PC-3 (cell line): ENCODE results near the gene HNRNPF. TPM values are rescaled to one million over a fixed set of nuclear protein-coding genes. Genes with fewer than 3 reads are reported as not detected.

Experiments
- ATAC-seq: fragments of 200-7000 bp; cut with Tn5 transposase; 2 replicates; pipeline ENCODE4 v1.9.1; 2020; ENCODE audit warnings: mild to moderate bottlenecking, moderate library complexity
- BruUV-seq: library from RNA; stranded (reverse); fragments of 400-500 nt; replicated peaks from 2 replicates; lab custom pipeline; 2021; lab: Mats Ljungman, UMichigan
- CTCF ChIA-PET: fragments of 300-600 bp; sonication (Branson Sonifier 250); formaldehyde crosslinking; loops from one replicate; lab custom pipeline; 2022; ENCODE audit warnings: antibody characterized with exemption; lab: Charles Lee
- POLR2A ChIA-PET: fragments of 300-600 bp; sonication (Branson Sonifier 250); formaldehyde crosslinking; loops from one replicate; lab custom pipeline; 2022; ENCODE audit warnings: antibody characterized with exemption; ENCODE audit not compliant: unreplicated experiment; lab: Charles Lee
- DNase-seq: peaks from one replicate; pipeline ENCODE4 v3.0.0-alpha.2; 2015
- H2AFZ ChIP-seq: fragments of 300-600 bp; sonication (generic); 2 replicates; pipeline ENCODE4 v1.6.0; 2016; ENCODE audit warnings: antibody characterized with exemption, low read length
- H3F3A ChIP-seq: fragments of 300-600 bp; sonication (generic); one replicate; pipeline ENCODE4 v1.6.0; 2017; ENCODE audit warnings: antibody characterized with exemption, low read length, control low read depth, mild to moderate bottlenecking; ENCODE audit not compliant: unreplicated experiment
- H3K27ac ChIP-seq: fragments of 300-600 bp; sonication (generic); 2 replicates; pipeline ENCODE4 v1.5.1; 2016; ENCODE audit warnings: mild to moderate bottlenecking, low read length
- H3K27me3 ChIP-seq: fragments of 300-600 bp; sonication (generic); 2 replicates; pipeline ENCODE4 v1.6.1; 2016; ENCODE audit warnings: low read length, mixed read lengths
- H3K36me3 ChIP-seq: fragments of 300-600 bp; sonication (generic); 2 replicates; pipeline ENCODE4 v1.6.1; 2016; ENCODE audit warnings: low read depth, mixed run types, low read length, mixed read lengths
- H3K4me1 ChIP-seq: fragments of 300-600 bp; sonication (generic); 2 replicates; pipeline ENCODE4 v1.5.1; 2016; ENCODE audit warnings: low read length; ENCODE audit not compliant: insufficient read depth
- H3K4me2 ChIP-seq: fragments of 300-600 bp; sonication (generic); 2 replicates; pipeline ENCODE4 v1.6.0; 2016; ENCODE audit warnings: low read length
- H3K4me3 ChIP-seq: fragments of 300-600 bp; sonication (generic); 2 replicates; pipeline ENCODE4 v1.5.1; 2016; ENCODE audit warnings: mild to moderate bottlenecking, low read length, mixed read lengths
- H3K79me2 ChIP-seq: fragments of 300-600 bp; sonication (generic); 2 replicates; pipeline ENCODE4 v1.6.1; 2017; ENCODE audit warnings: low read length, mixed read lengths
- H3K9ac ChIP-seq: fragments of 300-600 bp; sonication (generic); 2 replicates; pipeline ENCODE4 v1.6.0; 2016; ENCODE audit warnings: mild to moderate bottlenecking, low read length
- H3K9me2 ChIP-seq: fragments of 300-600 bp; sonication (generic); replicated peaks from 2 replicates; pipeline ENCODE4 v1.6.1; 2016; ENCODE audit warnings: mixed run types, low read length, mixed read lengths
- H3K9me3 ChIP-seq: fragments of 300-600 bp; sonication (generic); 2 replicates; pipeline ENCODE4 v1.6.1; 2016; ENCODE audit warnings: low read length, mixed read lengths
- H4K20me1 ChIP-seq: fragments of 300-600 bp; sonication (generic); 2 replicates; pipeline ENCODE4 v1.6.1; 2016; ENCODE audit warnings: low read length, mixed read lengths
- EZH2 ChIP-seq: fragments of 300-600 bp; sonication (generic); IDR thresholded peaks from one replicate; pipeline ENCODE4 v1.6.1; 2017; ENCODE audit warnings: antibody characterized with exemption, mild to moderate bottlenecking, low read length; ENCODE audit not compliant: unreplicated experiment
- EZH2phosphoT487 ChIP-seq: fragments of 300-600 bp; sonication (generic); IDR thresholded peaks from 2 replicates; pipeline ENCODE4 v1.6.1; 2018; ENCODE audit warnings: mild to moderate bottlenecking, antibody characterized with exemption, low read length, borderline replicate concordance
- intact Hi-C: fragments of 100-400 bp; cut with micrococcal nuclease; formaldehyde crosslinking; loops from 2 replicates; pipeline ENCODE4 v1.9.0; 2023
- total RNA-seq: library from RNA; depleted of rRNA; stranded (reverse); fragments of >200 nt; gene quantifications from 2 replicates; pipeline ENCODE4 v1.2.3, GENCODE V29; 2014
- TF ChIP-seq, protein P1 (sequence below): fragments of 300-600 bp; sonication (generic); conservative IDR thresholded peaks from 2 replicates; pipeline ENCODE4 v1.5.1; 2017; ENCODE audit warnings: antibody characterized with exemption, low read depth, mild to moderate bottlenecking, low read length

The HNRNPF gene
- total RNA-seq, 1 experiment from 2014 or later: 421 TPM

DNA sequence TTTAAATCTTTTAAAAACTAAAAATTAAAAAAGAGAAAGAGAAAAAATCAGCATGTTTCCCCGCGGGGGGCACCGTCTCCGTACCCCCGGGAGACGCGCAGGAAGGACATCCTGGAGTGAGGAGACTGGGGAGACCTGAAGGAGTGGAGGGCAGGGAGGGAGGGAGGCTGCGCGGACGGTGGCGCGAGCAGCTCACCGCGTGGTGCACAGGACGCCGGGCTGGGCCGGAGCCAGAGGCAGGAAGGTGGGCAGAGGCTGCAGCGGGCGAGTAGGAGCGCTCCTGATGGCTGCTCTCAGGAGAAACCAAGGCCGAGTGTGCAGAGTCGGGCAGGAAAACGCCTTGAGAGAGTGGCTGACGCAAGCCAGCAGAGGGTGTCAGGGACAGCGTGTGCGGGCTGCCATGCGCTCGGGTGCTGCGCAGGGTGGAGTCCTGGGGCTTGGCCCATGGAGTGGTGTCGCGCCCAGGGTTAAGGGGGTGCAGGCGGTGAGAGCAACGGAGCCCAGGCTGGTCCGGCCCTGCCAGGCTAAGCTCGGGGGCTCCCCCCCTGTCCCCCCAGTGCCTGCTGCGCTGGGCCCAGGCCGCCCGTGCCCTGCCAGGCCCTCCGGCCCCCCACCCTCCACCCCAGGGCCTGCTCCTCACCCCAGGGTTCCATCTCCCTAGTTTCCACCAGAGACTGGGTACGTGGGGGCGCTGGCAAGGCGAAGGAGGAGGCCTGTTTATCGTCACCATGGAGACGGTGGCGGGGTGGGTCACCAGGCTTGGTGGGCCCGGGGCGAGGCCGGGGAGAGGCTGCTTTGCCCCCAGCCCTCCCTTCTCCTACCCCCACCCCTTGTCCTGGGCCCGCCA lies 66.5 kb downstream of the HNRNPF start:
- no peaks in the 10 kb centered on the region for H3K27me3 ChIP-seq
- no peaks in the 10 kb centered on the region for H3F3A ChIP-seq
- H3K36me3 ChIP-seq: no peaks in the 10 kb centered on the region
- ChIA-PET CTCF (no interaction called here), POLR2A (no interaction called here)
- TF ChIP-seq EZH2: no peak
- TF ChIP-seq EZH2phosphoT487: no peak
- TF ChIP-seq, protein P1, sequence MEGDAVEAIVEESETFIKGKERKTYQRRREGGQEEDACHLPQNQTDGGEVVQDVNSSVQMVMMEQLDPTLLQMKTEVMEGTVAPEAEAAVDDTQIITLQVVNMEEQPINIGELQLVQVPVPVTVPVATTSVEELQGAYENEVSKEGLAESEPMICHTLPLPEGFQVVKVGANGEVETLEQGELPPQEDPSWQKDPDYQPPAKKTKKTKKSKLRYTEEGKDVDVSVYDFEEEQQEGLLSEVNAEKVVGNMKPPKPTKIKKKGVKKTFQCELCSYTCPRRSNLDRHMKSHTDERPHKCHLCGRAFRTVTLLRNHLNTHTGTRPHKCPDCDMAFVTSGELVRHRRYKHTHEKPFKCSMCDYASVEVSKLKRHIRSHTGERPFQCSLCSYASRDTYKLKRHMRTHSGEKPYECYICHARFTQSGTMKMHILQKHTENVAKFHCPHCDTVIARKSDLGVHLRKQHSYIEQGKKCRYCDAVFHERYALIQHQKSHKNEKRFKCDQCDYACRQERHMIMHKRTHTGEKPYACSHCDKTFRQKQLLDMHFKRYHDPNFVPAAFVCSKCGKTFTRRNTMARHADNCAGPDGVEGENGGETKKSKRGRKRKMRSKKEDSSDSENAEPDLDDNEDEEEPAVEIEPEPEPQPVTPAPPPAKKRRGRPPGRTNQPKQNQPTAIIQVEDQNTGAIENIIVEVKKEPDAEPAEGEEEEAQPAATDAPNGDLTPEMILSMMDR: no peak
- no peak overlapping the region for H2AFZ ChIP-seq
- intact Hi-C loops: loop anchor here (10.0 kb wide), 1 partner anchor 118 kb away; no protein-coding TSS in a partner anchor
- H3K27ac ChIP-seq: no peak overlapping the region
- H3K9me3 ChIP-seq: no peaks in the 10 kb centered on the region
- peaks cover 18% of the 10 kb centered on the region; the same call in 1 of the 2 replicates for H3K4me1 ChIP-seq
- BruUV-seq: no TSS peak
- ATAC-seq (no peak), DNase-seq (no peak)
- no peaks in the 10 kb centered on the region for H3K79me2 ChIP-seq
- H3K4me2 ChIP-seq: no peak overlapping the region
- H3K9me2 ChIP-seq: no peaks in the 10 kb centered on the region
- no peaks in the 10 kb centered on the region for H4K20me1 ChIP-seq
- no peak overlapping the region for H3K9ac ChIP-seq
- H3K4me3 ChIP-seq: no peak overlapping the region

DNA sequence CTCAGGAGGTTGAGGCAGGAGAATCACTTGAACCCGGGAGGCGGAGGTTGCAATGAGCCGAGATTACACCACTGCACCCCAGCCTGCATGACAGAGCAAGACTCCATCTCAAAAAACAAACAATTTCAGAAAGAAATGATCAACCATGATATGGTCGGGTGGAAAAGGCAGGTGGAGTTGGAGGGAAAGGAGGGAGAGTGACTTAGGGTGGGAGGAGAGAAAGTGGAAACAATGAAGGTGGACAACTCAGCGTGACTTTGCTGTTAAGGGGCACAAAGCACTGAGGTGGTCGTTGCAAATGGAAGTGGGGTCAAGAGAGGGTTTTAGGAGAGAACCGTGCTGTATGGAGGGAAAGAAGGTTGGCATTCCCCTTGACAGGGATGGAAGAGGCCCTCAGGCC lies 67.5 kb downstream of the HNRNPF start:
- no peaks in the 10 kb centered on the region for H3K9me2 ChIP-seq
- DNase-seq (no peak), ATAC-seq (no peak)
- intact Hi-C loops: loop anchor here (10.0 kb wide), 1 partner anchor 117 kb away; no protein-coding TSS in a partner anchor
- no TSS peak for BruUV-seq
- no peaks in the 10 kb centered on the region for H3F3A ChIP-seq
- no peaks in the 10 kb centered on the region for H4K20me1 ChIP-seq
- H3K27ac ChIP-seq: no peak overlapping the region
- H3K9me3 ChIP-seq: no peaks in the 10 kb centered on the region
- H3K36me3 ChIP-seq: no peaks in the 10 kb centered on the region
- no peak for TF ChIP-seq EZH2
- TF ChIP-seq EZH2phosphoT487: no peak
- TF ChIP-seq, protein P1: no peak
- ChIA-PET CTCF (no interaction called here), POLR2A (no interaction called here)
- no peaks in the 10 kb centered on the region for H3K27me3 ChIP-seq
- no peak overlapping the region for H2AFZ ChIP-seq
- H3K4me1 ChIP-seq: peaks cover 18% of the 10 kb centered on the region; the same call in 1 of the 2 replicates
- no peak overlapping the region for H3K9ac ChIP-seq
- H3K4me2 ChIP-seq: no peak overlapping the region
- no peak overlapping the region for H3K4me3 ChIP-seq
- no peaks in the 10 kb centered on the region for H3K79me2 ChIP-seq

DNA sequence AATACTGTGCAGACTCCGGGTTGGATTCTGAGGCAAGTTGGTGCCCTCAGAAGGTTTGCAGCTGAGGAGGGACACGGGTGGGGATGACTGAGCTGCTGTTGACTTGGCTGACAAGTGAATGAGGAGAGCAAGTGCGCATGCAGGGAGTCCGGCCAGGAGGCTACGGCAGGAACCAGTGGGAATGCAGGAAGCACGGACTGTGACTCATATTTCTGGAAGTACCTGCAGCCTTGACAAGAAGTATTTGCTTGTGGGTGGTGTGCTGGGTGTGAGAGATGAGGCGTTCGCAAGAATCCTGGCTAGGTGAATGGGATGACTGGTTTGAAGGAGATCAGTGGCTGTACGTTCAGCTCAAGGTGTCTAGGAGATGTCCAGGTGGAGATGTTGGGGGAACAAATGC lies 68.4 kb downstream of the HNRNPF start:
- ATAC-seq: peak; percentile 97
- no peak overlapping the region for H3K9ac ChIP-seq

More for the DNA sequence above, 68.4 kb downstream of the HNRNPF start:
- DNase-seq: peak; percentile 95
- H3K36me3 ChIP-seq: no peaks in the 10 kb centered on the region
- H3F3A ChIP-seq: no peaks in the 10 kb centered on the region
- H3K4me1 ChIP-seq: peaks cover 18% of the 10 kb centered on the region; the same call in 1 of the 2 replicates
- intact Hi-C loops: loop anchor here (1.0 to 10.0 kb wide), 2 partner anchors 16 to 116 kb away; no protein-coding TSS in a partner anchor
- H3K79me2 ChIP-seq: no peaks in the 10 kb centered on the region
- peak overlapping the region; percentile 60 for H2AFZ ChIP-seq
- H3K9me2 ChIP-seq: no peaks in the 10 kb centered on the region
- POLR2A ChIA-PET: no interaction called here
- H3K27me3 ChIP-seq: no peaks in the 10 kb centered on the region; the same call in 1 of the 2 replicates
- CTCF ChIA-PET: no interaction called here
- peak overlapping the region; percentile 35 for H3K4me2 ChIP-seq
- H3K27ac ChIP-seq: no peak overlapping the region
- H3K4me3 ChIP-seq: no peak overlapping the region
- TF ChIP-seq EZH2 (no peak), EZH2phosphoT487 (no peak)
- TF ChIP-seq, protein P1: no peak
- no TSS peak for BruUV-seq
- no peaks in the 10 kb centered on the region for H3K9me3 ChIP-seq
- no peaks in the 10 kb centered on the region for H4K20me1 ChIP-seq
